A673 (cell line): ENCODE results near the gene LARGE1.

Experiments
- EZH2 ChIP-seq: fragments of 200-600 bp; sonication (generic); IDR thresholded peaks from 2 replicates; pipeline ENCODE4 v1.6.1; 2017; ENCODE audit warnings: borderline replicate concordance, low read depth, mild to moderate bottlenecking, mixed read lengths, antibody characterized with exemption, low read length; ENCODE audit not compliant: poor library complexity, severe bottlenecking
- TF ChIP-seq, protein P1 (sequence below): fragments of 300-800, 200-600 bp; sonication (generic); conservative IDR thresholded peaks from 2 replicates; pipeline ENCODE4 v1.5.1; 2017; ENCODE audit warnings: low read depth, mild to moderate bottlenecking, antibody characterized with exemption, low read length, moderate library complexity, mixed read lengths

DNA sequence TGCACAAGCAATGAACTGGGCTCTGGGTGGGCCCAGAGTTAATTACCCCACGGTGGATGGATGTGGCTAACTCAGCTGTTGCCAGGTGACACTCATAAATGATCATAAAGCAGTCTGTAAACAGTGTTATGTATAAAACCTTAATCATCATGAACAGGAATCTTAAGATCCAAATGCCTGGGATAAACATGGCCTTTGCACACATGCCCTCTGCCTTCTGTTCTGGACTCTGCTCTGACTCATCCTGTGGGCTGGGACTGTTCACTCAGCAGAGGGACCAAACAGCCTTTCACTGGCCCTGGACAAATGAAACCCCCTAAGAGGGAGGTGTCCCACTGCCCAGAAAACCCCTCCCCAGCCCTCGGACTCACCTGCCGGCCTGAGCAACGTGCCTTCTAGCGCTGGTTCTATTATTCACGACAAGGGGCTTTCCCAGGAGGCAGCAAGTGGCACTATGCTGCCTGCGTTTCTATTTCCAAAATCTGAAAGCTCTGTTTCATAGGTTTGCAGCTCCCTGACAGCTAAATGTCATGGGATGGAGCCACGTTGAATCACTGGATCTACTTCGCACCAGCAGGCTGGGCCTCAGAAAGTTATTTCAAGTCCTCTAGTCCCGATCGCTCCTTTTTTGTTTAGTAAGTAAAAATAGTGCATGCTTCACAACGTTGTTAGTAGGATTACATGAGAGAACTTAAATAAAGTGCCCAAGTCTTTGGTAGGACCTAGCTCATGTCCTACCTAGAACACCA is 53.0 kb downstream of the LARGE1 start:
- TF ChIP-seq, protein P1, sequence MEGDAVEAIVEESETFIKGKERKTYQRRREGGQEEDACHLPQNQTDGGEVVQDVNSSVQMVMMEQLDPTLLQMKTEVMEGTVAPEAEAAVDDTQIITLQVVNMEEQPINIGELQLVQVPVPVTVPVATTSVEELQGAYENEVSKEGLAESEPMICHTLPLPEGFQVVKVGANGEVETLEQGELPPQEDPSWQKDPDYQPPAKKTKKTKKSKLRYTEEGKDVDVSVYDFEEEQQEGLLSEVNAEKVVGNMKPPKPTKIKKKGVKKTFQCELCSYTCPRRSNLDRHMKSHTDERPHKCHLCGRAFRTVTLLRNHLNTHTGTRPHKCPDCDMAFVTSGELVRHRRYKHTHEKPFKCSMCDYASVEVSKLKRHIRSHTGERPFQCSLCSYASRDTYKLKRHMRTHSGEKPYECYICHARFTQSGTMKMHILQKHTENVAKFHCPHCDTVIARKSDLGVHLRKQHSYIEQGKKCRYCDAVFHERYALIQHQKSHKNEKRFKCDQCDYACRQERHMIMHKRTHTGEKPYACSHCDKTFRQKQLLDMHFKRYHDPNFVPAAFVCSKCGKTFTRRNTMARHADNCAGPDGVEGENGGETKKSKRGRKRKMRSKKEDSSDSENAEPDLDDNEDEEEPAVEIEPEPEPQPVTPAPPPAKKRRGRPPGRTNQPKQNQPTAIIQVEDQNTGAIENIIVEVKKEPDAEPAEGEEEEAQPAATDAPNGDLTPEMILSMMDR, result no peak
- TF ChIP-seq EZH2, result no peak
